Activated CD4-positive, alpha-beta T cell treated with anti-CD3 and anti-CD28 coated beads for 48 hours (primary cell): ENCODE results near the gene ARSJ.

Source experiments
- DNase-seq: peaks from one replicate; pipeline ENCODE4 v3.0.0-alpha.2; 2020

Gene ARSJ

DNA sequence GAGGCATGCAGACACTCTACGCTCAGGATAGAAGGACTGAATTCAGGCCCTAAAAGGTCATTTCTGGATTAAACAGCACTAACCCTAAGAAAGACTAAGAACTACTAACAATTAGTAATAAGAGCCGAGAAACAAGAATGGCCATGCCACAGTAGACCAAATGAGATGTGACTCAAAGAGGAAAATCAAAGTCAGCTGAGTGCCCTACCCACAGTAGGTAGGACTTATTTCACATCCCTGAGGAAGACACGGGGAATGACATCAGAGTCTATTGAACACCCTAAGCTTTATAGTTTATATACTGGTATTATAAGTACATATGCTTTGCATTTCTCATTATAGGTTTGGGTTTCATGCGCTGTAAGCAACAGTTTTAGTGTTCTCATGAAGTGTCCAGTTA lies 2.7 kb upstream of the ARSJ start:
- DNase-seq = no peak

DNA sequence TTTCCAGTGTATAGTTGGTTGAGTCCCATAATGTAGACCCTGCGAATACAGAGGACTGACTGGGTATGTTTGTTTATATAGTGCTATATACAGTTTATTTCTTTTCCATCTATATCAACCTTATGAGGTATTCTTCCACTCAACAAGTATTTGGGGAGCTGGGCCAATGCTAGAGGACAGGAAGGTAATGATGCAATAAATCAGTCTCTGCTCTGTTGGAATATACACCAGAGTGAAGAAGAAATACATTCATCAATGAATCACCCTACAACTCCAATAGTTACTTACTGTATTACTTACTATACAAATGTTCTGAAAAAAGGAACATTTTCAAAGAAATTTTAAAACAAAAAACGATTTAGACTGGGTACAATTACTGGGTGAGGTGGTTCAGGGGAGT lies 2.1 kb upstream of the ARSJ start:
- DNase-seq = no peak

DNA sequence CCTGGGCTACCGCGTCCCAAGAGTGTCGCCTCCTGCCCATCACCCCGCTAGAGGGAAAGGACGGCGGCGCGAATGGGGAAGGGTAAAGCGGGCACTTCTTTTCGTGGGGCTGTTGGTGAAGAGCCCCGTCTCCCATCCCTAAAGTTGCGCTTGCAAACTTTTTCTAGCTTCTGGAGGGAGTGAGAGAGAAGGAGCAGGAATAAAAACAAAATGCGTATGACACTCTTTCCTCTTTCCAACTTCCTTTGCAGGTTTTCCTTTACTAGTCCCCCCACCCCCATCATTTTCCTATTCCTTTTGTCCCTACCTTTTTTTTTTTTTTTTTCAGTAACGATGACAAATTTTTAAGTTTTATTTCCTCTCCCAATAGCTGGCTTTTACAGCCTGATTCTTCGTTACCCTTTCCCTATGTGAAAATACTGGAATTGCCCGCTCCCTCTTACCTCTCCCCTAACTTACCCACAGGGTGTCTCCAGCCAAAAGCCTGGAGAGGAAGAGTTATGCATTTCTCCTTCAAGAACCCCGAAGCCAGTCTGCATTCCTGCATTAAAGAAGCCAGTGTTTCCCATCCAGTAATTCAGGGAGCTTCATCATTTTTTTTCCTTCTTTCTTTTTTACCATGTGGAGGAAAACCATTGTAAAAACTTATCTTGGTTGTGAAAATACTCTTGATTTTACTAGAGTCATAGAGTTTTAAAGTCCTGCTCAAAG lies 613 bp upstream of the ARSJ start:
- DNase-seq = no peak

DNA sequence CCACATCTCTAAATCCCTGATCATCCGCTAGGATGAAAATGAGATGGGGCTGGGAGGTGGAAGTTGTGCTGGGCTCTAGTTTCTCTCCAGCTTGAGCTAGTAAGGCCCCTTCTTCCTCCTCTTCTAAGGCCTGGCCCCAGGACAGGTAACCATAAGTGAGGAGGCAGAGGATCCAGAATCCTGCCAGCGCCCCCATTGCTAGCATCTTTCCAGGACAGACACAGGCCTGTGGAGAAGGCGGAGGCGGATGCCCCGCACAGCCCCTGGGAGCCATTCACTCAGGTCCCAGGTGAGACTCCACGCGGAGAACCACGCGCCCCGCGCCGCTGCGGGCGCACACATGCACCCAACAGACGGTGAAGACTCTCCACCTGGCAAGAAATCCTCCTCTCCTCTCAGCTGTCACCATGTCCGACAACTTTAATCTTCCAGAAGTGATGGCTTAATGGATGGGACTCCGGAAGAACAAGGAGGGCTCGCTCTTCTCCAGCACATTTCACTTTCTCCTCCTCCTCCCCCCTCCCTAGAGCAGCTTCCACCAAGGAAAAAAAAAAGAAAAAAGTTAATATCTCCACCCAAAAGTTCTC lies 793 bp downstream of the ARSJ start:
- DNase-seq = no peak

DNA sequence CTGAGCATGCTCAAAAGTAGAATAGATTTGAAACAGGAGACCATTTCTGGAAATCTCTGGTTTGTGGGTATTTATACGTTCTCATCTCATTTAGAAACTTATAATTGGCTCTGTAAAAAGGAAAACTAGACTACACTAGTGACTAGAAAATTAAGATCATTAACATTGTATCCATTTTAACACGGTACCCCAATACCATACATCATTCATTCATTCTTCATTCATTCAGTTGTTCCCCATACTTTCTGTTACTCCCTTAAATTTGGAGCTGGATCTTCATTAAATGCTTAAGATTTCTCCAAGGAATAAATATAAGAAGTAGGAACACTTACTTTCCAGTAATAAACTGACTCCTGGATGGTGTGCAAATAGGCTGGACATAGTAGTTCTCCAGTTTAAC lies 1.3 kb downstream of the ARSJ start:
- no peak for DNase-seq

DNA sequence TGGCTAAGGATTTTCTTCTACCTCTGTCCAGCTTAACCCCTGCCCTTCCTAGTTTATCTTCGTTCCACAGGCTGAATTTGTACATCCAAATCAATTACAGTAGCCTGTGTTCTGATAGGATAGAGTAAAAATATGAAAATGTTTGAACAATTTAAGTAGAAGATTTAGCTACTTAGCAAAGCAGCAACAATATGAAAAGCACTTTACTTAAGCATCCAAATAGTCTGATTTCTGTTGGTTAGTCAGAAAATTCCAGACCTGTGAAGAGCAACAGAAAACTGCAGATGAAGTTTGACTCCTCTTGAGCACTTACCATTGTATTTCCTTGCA lies 2.0 kb downstream of the ARSJ start:
- DNase-seq = no peak

DNA sequence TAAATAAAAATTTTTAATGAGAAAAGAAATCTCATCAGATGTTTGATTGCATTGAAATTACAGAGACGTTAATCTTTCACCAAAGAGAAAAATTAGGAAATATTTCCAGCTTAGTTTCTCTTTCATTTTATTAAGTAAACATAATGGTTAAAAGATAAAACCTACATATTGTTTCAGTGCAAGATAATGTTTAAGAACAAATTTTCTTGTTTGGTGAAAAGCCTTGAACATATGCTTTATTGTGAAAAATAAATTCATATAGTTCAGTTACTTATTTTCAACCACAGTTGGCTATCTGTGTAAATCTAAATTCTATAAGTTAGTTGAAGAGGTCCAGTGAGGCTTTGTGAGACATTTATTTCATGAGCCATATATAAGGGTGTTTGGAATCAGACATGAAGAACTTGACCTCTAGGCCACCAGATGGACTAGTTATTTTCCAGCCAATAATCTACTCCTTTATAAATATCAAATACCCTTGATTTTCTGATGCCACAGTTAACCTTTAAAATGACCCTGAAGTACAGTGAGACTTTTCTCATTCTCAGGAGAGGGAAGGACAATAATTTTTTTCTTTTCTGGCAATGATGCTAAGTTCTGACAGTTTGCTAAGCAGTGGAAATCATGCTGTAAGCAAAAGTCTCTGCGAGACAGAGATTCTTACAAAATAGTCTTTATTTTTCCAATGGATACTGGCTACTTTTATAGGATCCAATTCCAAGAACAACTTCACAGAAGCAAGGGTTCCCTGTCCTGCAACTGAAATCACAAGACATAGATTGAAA lies 2.5 kb downstream of the ARSJ start:
- DNase-seq = no peak

DNA sequence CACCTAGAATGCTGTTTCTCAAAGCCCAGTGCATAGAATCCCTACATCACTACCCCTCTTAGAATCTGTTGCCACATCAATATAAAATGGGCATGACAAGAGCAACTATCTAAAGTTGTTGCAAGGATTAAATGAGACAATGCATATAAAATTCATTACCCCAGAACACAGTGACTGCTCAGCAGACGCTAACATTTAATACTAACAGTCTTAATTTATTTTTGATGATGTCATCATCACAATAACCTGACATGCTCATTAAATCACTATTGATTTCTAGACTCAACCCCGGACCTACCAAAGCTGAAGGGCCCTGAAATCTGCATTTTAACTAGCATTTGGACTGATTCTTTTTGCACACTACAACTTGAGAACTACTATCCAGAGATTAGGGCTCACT lies 3.9 kb downstream of the ARSJ start:
- no peak for DNase-seq

DNA sequence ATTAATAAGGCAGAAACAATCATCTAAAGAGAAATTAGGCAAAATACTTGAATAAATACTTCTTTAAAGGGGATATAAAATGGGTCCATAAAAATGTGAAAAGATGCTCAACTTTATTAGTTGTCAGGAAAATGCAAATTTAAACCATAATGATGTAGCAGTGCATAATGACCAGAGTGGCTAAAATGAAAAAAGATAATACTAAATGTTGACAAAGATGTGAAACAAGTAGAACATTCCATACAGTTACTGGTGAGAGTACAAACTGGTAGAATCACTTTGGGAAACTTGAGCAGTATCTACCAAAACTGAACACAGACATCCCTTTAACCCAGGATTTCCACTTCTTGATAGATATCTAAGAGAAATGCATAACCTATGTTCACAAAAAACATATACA lies 5.0 kb downstream of the ARSJ start:
- DNase-seq = no peak

DNA sequence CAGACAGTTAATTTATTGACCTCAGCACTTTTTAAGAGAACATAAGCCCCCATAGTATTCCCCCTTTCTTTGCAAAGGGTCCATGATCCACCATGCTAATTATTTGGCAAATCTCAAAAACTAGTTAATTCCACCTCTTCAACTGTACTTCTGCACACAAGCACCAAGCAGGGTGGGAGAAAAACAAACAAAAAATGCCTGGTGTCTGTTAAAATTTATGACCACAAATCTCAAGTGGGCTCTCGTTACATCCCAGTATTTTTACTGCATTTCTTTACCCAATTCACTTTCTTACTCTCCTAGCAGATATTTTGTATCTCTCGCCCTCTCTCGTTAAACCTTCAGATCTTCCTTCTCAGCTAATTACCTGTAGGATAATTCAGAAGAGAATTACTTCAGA lies 6.1 kb downstream of the ARSJ start:
- no peak for DNase-seq

DNA sequence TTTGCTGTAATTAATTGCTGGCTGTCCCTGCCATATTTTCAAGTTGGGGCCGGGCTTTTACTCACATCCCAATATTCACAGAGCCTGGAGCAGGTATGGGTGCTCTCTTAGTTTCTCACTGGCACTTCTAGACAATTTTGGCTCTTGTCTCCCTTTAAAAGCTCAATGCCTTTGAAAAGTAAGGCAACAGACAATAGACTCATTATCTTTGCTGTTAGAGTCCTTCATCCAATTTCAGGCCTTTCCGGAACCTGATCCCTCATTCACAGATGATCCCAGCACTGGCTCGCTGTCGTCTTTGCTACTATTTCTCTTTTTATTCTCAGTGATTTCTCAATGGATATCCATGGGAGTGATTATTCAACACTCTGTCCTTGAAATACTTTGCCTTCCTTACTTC lies 6.7 kb downstream of the ARSJ start:
- DNase-seq = no peak

DNA sequence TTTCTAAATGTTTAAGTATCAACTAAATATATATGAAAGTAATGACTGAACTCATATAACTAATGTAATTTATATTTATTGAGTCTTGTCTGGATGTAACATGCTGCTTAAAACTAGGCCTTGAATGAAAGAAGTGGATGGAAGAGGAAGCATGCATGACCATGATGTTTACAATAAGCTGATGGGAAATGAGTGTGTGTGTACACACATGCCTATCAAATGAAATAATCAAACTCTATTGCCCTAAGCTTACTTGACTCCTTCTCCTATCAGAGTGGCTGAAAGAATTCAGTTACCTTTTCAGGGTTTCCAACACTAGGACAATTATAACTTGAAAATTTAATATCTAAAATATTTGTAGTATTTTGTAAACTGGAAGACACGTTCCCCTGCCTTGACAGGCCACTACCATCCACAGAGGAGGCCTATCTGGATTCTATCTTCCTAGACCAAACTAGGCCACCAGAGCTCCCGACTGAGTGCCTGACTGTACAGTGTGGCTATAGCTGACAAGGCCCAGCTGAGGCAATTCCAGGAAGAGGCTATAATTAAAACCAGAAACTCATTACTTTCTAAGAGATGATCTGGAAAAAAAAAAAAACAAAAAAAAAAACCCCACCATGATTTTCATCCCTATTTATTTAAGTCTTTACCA lies 7.6 kb downstream of the ARSJ start:
- DNase-seq = no peak

DNA sequence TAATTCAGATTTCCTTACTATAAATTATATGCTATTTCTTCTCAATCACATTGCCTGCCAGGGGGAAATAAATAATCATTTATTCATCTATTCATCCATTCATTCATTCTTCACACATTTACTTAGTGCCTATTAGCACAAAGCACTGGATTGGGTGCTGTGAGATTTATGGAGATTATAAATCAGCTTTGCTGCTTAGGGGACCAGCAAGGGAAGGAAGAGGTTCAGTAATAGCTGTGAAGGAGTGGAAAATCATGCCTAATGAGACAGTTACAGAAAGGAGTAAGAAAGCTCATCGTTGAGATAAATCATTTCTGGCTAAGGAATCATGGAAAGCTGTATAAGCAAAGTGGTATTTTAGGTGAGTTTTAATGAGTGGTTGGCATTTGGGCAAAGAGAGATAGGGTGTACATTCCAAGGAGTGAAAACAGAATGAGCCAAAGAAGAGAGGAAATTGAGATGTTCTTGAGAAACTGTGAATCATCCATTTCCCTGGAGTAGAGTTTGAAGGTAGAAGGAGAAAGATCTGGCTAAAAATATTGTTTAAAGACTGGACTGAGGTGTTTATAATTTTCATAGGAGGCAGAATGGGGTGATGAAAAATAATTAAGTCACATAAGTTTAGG lies 9.6 kb downstream of the ARSJ start:
- DNase-seq = no peak

DNA sequence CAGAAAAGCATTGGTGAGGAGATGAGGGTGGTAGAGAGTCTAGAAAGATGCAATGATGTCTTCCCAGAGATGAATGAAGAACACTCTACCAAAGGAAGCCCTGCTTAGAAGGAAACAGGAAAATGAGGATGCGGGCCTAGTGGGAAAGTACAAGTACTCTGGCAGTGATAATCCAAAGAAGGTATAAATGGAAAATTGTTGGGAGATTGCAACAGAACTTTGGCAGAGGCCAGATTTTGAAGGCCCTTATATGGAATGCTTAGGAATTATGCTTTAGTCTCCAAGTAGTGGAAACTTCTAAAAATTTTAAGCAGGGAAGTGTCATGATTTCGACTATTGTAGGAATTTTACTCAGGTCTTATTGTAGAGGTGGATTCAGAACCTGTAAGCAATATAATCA lies 11.0 kb downstream of the ARSJ start:
- DNase-seq = no peak

DNA sequence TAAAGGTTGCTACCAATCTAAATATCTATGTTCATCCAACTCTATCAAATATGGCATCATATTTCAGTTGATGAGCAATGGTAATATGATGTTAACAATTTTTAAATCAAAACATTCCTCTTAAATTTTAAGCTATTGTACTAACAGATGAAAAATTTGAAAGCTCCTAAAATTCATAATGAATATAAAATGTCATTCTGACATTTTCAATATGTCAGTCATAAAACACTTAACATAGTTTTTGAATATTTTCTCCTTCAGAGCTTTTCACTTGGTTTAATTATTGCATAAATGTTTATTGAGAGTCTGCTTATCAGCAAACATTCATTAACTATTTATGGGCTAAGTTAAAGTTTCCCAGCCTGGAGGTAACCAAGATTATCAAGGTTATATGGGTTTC lies 11.8 kb downstream of the ARSJ start:
- no peak for DNase-seq

DNA sequence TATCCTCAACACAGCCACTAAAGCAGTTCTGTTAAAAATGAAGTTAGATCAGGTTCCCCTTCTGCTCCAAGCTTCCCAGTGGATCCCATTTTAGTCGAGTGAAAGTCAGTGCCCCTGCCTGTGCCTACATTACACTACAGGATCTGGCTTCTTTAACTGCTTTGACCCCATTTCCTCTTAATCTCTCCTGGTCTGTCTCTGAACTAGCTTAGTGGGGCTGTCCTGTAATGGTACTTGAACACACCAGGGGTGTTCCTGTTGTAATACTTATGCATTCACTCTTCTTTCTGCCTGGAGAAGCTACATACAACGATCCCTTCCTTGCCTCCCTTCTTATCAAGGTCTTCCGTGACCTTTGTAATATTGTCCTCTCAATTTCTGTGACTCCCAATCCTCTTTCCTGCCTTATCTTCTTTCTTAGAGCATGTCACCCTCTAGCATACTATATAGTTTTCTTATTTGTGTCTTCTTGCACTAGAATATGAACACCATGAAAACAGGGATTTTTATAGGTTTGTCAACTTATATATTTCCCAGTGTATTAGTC lies 16.7 kb downstream of the ARSJ start:
- DNase-seq = no peak

DNA sequence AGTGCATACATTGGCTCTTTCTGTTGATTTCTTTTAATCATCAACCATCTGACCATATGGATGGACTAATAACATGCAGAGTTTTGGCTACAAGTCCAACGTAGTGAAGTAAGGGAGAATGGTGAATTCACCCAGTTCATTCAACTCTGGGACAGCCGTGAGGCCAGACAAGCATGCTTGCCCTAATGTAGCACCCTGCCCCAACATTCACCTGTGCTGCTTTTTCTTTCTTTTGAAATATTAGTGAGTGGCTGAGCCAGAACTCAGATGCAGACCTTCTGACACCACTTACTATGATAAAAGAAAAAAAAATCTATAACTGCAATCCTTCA lies 17.5 kb downstream of the ARSJ start:
- DNase-seq = no peak

DNA sequence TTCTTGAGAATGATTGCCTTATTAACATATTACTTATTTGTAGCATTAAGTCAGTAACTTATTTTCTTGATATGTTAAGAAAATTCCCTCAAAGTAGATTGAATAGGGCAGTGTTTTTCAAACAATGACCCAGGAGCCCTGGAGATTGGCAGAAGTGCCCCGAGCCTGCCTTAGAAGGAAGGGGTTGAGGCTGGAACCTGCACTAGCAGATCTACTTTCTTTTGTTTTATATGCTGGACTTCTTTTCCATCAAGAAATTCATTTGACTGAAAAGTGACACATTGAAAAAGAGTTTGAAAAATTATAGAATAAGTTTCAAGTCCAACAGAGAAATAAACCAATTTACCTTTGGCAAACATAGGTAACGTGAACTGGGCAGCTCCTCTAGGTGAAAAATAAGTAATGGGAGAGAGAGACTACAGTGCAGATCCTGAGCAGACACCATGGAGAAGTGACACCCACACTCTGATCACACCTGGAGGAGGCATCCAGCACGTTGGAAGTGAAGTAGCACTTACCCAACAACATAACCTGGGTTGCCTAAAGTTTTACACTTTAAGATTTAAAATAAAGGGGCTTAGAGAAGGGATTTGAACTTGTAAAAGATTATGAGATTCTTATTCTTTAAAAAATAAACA lies 18.6 kb downstream of the ARSJ start:
- DNase-seq = no peak

DNA sequence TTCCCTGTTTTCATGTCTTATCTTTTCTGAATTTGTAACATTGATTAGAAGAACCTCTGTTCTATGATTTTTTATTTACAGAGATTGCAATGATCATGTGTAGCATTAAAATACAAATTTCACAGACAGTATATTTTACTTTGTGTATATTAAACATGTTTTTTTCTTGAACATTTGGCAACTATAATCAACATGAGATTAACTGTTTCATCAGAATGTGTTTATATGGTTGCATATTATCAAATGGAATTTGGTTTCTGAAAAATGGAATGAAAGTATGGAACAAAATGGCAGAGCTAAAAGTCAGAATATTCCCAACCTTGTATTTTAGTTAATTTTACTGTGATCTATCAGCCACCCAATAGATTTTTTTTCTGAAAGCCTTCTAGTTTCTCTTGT lies 19.9 kb downstream of the ARSJ start:
- DNase-seq = no peak

DNA sequence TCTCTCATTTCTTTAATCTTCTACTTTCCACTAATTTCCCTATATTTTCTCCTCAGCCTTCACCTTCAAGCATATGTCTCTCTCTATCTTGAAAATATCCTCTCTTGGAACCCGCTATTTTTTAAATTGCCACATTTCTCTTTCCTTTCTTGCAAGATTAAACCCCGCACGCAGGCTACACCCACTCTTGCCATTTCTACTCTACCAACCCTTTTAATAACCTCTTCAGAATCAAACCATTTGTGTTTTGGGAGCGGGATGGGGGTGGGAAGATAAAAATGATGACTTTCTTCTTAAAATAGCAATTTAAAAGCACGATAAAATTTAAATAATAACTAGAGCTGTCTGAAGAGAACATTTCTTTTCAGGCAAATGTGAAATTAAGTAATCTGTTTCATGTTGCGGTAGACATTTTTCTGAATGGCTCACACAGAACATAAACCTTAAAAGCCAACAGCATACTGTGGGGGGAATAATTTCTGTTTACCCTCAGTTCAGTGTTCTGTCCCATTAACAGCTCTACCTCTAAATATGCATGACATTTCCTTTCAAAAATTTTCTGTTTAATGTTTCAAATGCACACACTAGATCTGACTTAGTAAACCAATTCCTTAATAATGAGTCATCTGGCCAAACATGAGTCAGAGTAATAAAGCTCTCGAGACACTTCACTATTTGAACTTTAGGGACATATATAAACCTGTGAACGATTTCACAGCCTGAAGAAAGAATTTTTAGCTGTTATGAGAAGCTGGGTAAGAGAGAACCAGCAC lies 20.5 kb downstream of the ARSJ start:
- DNase-seq = no peak

DNA sequence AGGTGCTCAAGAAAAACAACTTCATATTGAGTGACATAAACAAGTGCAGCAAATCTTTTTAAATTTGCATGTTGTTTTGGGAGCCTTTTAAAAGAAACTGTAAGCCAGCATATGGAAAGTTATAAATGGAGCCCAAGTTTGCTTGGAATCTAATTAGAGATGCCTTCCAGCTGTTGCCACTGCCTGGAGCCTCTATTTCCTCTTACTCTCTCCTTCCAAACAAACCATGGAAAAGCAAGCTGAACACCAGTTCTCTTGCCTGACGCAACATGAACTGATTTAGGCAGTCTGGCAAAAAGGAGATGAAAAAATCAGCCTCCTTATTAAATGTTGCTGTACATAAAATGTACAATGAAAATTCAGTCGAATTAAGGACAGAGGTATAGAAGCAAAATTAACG lies 21.5 kb downstream of the ARSJ start:
- no peak for DNase-seq

DNA sequence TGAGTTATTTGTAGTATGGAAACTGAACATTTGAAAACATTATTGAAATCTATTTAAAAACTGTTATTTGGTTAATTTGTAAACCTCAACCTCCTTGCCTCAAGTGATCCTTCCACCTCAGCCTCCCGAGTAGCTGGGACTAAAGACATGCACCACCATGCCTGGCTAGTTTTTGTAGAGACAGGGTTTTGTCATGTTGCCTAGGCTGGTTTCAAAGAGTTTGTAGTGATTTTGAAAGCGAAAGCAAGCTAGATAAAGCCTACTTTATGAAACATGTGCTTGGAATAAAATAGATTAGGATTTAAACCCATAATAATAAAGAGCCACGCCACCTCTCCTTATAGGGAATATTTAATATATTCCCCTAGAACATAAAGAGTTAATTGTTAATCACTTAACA lies 23.5 kb downstream of the ARSJ start:
- no peak for DNase-seq
